ENCODE measurements around the gene CPA1.

The CPA1 gene

GRCh38 chr7:130426564-130426963 is 46.3 kb downstream of the CPA1 start:
- DNase-seq (ENCODE audit: low read depth in 2 of 2), result no peak

GRCh38 chr7:130429019-130429418 is 48.7 kb downstream of the CPA1 start:
- DNase-seq (ENCODE audit: low read depth in 2 of 2), result no peak

GRCh38 chr7:130430115-130430514 is 49.8 kb downstream of the CPA1 start:
- no peak for DNase-seq (ENCODE audit: low read depth in 2 of 2)

GRCh38 chr7:130430841-130431666 is 50.8 kb downstream of the CPA1 start:
- peak; percentile 91 to 94 for DNase-seq (ENCODE audit: low read depth in 2 of 2)

- no peak for DNase-seq (ENCODE audit: low read depth in 2 of 2)
Measured at GRCh38 chr7:130432886-130433285, 52.6 kb downstream of the CPA1 start.

DNA sequence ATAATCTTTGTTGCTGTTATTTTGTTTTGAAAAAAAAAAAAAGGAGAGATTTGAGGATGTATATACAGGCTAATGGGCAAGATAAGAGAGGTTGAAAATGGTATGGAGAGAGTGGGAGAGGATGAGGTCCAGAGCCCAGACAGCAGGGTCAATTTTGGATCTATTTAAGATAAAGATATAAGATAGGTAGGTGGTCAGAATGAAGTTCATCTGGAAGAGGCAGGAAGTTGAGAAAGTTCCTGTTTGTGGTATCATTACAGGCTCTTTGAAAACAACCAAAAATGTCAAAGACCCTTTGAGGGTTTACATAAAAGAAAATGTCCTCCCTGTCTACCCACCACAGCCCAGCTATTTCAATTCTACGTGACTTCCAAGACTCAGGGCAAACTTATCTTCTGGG is 53.0 kb downstream of the CPA1 start:
- no peak for DNase-seq (ENCODE audit: low read depth in 2 of 2)

- DNase-seq (ENCODE audit: low read depth in 2 of 2), result no peak
Measured at GRCh38 chr7:130435311-130435854, 55.1 kb downstream of the CPA1 start.

GRCh38 chr7:130436253-130436652 is 56.0 kb downstream of the CPA1 start:
- no peak for DNase-seq (ENCODE audit: low read depth in 2 of 2)
